HG03045 (cell line): ENCODE measurements around the gene FAM217B.

ENCODE experiments used
- ATAC-seq: cut with Tn5 transposase; IDR thresholded peaks from one replicate; pipeline ENCODE4 v1.9.1; 2021; ENCODE audit warnings: mild to moderate bottlenecking, moderate library complexity; ENCODE audit not compliant: unreplicated experiment

Gene FAM217B

DNA sequence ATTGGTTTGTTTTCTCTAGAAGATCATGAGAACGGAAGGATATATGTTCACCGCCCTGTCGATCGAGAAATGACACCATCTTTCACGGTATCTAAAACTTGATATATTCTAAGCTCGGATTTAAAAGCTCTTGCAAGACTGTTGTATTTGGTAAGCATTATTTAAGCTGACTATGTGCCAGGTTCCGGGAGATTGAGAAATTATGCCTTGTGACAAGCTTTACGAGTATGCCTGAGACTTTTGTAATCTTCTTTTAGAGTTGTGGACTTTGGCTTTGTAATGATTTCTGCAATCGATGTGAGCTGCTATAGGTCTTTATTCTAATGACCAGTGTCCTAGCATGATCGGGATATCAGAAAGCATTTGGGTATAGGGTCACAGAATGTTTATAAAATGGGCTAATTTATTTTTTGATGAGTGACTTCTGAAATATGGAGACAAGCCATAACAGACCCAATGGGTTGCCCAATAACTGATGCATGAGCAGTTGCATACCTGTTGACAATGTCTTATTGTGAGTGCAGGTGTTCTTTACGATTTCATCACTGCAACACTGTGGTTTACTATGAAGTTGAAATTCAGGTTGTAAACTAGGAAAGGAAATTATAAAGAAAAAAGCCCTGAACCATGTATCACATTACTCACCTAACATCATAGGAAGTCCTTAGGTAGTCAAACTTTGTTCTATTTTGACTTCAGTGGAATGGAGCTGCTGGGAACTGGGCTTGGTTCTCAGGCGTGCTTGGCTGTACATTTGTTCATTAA lies 32.0 kb downstream of the FAM217B start:
- no peak for ATAC-seq

DNA sequence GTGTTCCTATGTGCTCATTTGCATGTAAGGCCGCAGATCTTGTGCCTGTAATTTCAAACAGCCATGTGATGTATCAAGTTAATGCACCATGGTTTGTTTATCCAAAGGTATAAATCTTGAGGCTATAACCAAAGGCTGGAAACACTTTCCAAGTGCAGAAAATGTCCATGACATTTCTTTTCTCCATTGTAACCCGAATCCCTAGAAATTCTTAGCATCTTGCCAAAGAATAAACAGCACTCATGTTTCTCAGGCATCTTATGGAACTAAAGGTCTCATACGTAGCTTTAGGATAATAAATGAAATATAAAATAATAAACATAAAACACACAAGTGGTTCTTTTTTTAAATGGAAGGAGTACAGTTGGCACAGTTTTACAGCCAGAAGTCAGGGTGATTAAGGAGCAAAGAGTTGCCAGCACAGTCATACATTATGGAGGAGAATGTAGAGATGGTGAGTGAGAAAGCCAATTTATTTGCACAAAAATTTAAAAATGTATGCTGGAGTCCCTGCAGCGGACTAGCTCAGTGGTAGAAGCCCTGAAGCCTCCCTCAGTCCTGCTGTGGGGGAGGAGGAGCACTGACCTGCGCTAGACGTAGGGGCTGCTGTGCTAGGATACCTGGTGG lies 36.1 kb downstream of the FAM217B start:
- ATAC-seq: no peak

DNA sequence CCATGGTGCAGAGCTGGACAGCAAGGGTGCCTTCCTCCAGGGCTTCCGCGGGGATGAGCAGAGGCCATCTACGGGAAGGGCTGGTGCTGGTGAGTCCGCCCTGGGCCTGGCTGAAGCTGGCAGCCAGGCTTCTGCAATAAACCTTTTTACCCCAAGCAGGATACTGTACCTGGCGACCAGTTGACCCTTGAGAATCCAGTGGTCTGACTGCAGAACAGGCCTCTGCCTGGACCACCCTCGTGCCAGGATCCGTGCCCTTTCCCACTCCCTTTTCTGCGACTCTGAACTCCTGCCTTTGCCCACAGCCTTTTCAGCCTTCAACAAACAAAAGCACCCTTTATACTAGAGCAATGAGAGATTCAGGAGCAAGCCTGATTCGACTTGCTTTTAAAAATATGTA lies 36.9 kb downstream of the FAM217B start:
- ATAC-seq: no peak

DNA sequence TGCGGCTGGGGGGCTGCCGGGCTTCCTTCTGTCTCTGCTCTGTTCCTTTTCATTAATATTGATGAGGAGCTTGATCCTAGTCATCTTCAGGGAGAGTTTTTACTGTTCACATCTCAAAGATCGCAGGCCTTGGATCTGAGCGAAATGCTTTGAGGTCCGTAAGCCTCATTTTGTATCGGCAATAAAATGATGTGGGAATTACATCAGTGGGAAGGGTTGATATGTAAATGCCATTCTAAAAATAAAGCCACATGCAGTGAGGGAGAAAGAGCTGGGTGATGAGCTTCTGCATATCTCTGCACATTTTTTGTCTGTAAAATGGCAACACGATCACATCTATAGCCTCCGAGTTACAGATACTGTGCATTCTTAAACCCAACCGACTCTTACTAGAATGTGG lies 42.9 kb downstream of the FAM217B start:
- no peak for ATAC-seq

DNA sequence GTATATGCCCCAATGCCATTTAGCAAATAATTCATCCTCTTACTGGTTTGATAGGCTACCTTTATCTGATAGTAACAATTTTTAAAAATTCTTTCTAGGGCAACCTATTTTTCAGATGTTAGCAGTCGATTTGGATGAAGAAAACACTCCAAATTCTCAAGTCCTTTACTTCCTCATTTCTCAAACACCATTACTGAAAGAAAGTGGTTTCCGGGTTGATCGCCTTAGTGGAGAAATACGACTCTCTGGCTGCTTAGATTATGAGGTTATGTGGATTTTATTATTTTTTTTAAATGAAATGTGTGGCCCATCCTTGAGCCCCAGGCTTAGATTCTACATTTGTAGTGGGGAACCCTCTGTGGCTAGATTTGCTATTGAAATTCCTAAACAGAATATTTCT lies 44.4 kb downstream of the FAM217B start:
- ATAC-seq: no peak

DNA sequence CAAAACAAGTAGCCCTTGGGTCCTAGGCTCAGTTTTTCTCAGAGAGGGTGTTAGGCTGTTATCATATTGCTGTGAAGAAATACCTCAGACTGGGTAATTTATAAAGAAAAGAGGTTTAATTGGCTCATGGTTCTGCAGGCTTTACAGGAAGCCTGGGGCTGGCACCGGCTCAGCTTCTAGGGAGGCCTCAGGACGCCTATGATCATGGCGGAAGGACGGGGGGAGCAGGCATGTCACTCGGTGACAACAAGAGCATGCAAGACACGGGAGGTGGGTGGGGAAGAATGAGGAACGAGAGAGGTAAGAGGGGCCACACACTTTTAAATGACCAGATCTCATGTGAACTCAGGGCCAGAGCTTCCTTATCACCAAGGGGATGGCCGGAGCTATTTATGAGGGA lies 45.0 kb downstream of the FAM217B start:
- no peak for ATAC-seq

DNA sequence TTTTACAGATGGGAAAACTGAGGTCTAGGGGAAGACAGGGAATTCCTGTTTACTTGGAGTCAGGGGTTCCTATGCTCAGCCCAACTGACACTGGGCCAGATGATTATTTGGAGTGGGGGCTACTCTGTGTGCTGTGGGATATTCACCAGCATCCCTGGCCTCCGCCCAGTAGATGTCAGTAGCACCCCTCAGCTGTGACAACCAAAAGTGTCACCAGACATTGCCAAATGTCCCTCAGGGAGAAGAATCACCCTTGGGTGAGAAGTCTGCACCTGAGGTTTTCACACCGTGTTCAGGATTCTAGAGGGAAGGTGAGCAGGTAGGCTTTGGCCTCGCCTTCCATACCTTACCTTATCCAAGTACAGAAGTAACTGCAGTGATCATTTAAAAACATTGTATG lies 45.7 kb downstream of the FAM217B start:
- ATAC-seq: no peak

DNA sequence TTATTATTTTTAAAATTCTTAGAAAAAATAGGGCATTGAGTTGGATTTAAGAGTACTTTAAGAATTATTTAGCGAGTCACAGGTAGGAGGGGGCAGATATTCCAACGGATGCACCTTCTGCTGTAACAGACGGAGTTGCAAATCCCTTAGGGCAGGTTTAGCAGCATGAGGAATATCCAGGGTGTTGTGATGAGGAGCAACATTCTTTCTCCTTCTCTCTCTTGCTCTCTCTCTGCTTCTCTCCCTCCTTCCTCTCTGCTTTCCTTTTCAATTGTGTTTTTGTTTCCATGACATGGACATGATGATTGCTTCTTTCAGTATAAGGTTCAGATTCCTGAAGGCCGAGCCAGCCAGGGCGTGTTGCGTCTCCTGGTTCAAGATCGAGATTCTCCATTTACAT lies 46.9 kb downstream of the FAM217B start:
- ATAC-seq: no peak

DNA sequence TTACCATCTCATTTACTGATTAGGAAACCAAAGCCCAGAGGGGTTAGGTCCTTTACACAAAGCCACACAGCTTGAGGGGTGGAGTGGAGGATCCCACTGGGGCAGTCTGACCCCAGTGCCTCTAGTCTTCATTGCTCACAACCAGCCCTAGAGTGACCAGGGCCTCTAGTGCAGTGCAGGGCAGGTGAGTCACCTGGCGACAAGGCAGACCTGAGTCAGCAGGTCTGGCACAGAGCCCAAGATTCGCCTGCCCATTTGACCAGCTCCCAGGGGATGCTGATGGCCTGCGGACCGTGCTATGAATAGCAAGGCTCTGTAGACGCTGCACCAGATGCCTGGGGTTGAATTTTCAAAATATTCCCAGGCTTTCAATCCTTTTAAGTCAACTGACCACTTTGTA lies 48.0 kb downstream of the FAM217B start:
- ATAC-seq: no peak

DNA sequence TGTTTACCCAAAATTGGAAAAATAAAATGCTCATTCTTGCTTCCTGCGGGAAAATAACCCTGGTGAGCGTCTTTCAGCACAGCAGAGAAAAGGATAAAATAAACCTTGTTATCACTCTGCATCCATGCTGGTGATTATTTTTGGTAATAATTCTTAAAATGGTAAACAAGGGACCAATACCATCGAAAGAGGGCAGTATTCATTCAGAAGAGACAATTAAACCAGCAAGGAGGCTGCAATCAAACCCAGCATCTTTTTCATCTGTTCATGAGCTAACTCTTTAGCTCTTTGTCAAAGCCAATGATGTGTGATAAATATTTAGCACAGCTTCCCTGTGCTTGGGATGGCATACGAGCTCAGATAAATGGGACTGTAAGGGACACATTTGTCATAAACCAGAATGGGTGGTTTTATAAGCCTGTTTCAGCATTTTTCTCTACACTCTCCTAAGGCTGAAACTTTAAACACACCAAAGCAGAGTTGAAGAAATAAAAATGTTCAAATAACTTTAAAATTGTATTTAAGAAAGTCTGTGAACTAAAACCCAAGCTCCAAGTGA lies 52.4 kb downstream of the FAM217B start:
- ATAC-seq: no peak

DNA sequence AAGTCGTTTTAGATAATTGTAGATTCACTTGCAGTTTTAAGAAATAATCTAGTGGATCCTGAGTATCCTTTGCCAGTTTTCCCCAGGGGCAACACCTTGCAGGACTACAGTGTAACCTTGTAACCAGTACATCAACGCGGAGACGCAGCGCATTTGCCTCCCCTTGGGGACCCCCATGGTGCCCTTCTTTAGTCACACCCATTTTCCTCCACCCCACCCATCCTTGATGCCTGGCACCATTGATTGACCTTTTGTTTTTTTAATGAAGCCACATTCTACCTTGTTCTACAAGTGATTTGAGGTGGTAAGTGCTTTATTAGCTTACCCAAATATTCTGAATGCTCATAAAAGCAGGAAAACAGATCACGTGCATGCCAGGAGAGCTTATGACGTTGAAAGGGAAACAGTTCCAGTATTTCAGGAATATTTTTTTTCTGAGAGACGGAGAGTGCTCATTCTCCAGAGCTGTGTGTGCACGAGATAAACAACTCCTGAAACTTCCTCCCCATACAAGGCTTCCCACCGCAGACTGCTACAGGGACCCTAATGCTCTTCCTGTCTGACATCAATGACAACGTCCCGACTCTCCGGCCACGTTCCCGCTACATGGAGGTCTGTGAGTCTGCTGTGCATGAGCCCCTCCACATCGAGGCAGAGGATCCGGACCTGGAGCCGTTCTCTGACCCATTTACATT lies 53.7 kb downstream of the FAM217B start:
- ATAC-seq: no peak

DNA sequence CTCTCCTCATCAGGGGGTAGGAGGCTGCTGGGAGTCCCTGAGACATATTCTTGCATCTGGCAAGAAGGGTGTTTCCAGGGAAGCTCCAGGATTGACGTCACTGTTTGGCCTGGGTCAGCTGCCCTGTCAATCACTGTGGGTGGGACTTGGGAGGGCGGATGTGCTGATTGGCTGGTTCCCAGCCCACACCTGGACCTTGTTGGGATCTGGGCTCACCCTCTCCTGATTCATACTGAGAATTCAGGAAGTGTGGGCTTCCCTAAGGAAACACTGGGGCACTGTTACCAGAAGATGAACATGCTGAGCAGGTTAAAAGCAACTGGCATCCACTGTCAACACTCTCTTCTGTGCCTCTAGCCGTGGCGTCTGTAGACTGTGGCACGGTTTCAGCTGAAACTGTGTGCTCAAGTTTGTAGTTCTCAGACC lies 54.5 kb downstream of the FAM217B start:
- ATAC-seq: no peak

DNA sequence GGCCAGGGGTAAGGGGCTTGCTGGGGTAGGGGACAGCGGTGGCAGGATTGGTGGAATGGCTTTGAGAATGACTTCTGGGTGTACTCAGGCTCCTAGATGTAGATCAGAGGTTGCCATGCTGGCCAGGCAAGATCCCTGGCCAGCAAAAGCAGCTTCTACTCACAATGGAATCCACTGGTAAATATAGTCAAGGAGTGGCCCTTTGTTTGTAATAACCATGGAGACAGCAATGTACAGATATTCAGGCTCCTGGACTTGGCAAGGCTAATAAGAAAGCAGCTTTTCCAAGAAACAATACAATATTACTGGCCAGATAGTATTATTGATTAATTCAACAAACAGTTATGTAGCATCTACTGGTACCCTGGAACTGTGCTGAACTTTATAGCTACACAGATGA lies 55.9 kb downstream of the FAM217B start:
- ATAC-seq: no peak

DNA sequence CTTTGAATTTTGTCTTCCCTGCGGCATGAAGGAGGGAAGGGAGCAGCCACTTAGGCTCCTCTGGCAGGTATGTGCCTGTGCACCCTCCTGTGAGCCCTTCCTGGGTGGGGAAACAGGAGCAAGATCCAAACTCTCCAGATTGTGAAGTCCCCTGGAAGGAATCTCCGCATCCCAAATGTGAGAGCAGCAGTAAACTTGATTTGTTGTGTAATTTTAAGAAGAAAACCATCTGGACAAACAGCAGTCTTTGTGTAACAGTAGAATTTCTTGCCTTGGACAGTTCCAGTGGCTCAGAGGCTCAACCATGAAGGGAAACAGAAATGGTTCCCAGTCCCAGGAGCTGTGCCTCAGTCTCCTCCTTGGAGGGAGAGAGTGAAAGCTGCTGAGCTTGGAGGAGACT lies 57.7 kb downstream of the FAM217B start:
- ATAC-seq: no peak
